Panc1 (cell line): ENCODE results near the gene ENTHD1.

Experiments used
- CTCF ChIP-seq: fragments of 450-650 bp; IDR thresholded peaks from 2 replicates; pipeline ENCODE4 v1.5.1; 2017; ENCODE audit warnings: mild to moderate bottlenecking
- POLR2AphosphoS5 ChIP-seq: IDR thresholded peaks from 2 replicates; pipeline ENCODE4 v1.6.1; 2012; ENCODE audit warnings: mild to moderate bottlenecking, low read depth, low read length, moderate library complexity
- REST ChIP-seq, 2 experiments: IDR thresholded peaks; 2 replicates each; pipeline ENCODE4 v1.6.1; 2011 to 2012; ENCODE audit warnings: low read depth in 2 of 2, control low read depth in 1 of 2, low read length in 1 of 2, mild to moderate bottlenecking in 1 of 2, moderate library complexity in 1 of 2; ENCODE audit not compliant: insufficient read depth in 1 of 2

GRCh38 chr22:39725351-39726035 is 168.1 kb downstream of the ENTHD1 start:
- TF ChIP-seq CTCF: no peak
- TF ChIP-seq POLR2AphosphoS5: no peak
- no peak for TF ChIP-seq REST (IDR thresholded peaks at IDR 0.05; ENCODE audit: insufficient read depth in 1 of 2, low read depth in 2 of 2, low read length in 1 of 2)
